Gastroesophageal sphincter (tissue), 3 donors: ENCODE measurements around the gene VTI1A.

Source experiments
- CTCF ChIP-seq, 4 experiments: fragments of 200-600 bp in 2 of 4; fragments of 450-650 bp in 2 of 4; sonication (generic) in 1 of 4; IDR thresholded peaks; one replicate each; pipeline ENCODE4 v1.5.1; 2017 to 2019; ENCODE audit warnings: antibody characterized with exemption in 4 of 4, mild to moderate bottlenecking in 2 of 4, moderate library complexity in 2 of 4
- POLR2A ChIP-seq, 2 donors: fragments of 450-650 bp; IDR thresholded peaks; one replicate each; pipeline ENCODE4 v1.6.1; 2017; ENCODE audit warnings: antibody characterized with exemption in 2 of 2, mild to moderate bottlenecking in 2 of 2, moderate library complexity in 1 of 2

- TF ChIP-seq CTCF (IDR thresholded peaks at IDR 0.05): no peak
- TF ChIP-seq POLR2A (IDR thresholded peaks at IDR 0.05): no peak
Measured at GRCh38 chr10:112484399-112484798, 37.4 kb downstream of the VTI1A start.
